ENCODE data around the gene USE1. TPM values are rescaled to one million over a fixed set of nuclear protein-coding genes. Genes with fewer than 3 reads are reported as not detected.
A peak's percentile ranks its signal among the peaks of the same experiment; 100 is the strongest.

Gene USE1
- total and polyA plus RNA-seq, 2 experiments from 2014 or later = 15.5 to 19.4 TPM

- no peak overlapping the region for H2AFZ ChIP-seq
- H3K27me3 Mint-ChIP-seq (ENCODE audit: insufficient read depth, low read depth, poor library complexity) = peaks cover 31% of the 10 kb centered on the region
- peaks cover 50% of the 10 kb centered on the region for H3K79me2 ChIP-seq (replicated peaks; ENCODE audit: insufficient read depth)
- peak; percentile 75 for DNase-seq (ENCODE audit: low spot score)
- peak overlapping the region; percentile 94 for H3K4me3 Mint-ChIP-seq
- peak; percentile 16 for ATAC-seq
- H3K4me2 ChIP-seq = peak overlapping the region; percentile 93
- no peaks in the 10 kb centered on the region for H3K9me2 ChIP-seq (ENCODE audit: insufficient read depth)
- H3K4me1 Mint-ChIP-seq = peaks cover 46% of the 10 kb centered on the region
- TF ChIP-seq JUNB (IDR thresholded peaks at IDR 0.05; ENCODE audit: unreplicated experiment) = no peak
- no peak for TF ChIP-seq POLR2AphosphoS5 (IDR thresholded peaks at IDR 0.05; ENCODE audit: low read depth)
- no peak for TF ChIP-seq ZNF462 (CRISPR knock-in tag; IDR thresholded peaks at IDR 0.05)
- TF ChIP-seq EZH2 (IDR thresholded peaks at IDR 0.05; ENCODE audit: low read depth, unreplicated experiment) = no peak
- TF ChIP-seq NANOG (IDR thresholded peaks at IDR 0.05; ENCODE audit: borderline replicate concordance) = no peak
- TF ChIP-seq CREB1 (CRISPR knock-in tag; IDR thresholded peaks at IDR 0.05; ENCODE audit: low read depth) = no peak
- TF ChIP-seq, protein P1, sequence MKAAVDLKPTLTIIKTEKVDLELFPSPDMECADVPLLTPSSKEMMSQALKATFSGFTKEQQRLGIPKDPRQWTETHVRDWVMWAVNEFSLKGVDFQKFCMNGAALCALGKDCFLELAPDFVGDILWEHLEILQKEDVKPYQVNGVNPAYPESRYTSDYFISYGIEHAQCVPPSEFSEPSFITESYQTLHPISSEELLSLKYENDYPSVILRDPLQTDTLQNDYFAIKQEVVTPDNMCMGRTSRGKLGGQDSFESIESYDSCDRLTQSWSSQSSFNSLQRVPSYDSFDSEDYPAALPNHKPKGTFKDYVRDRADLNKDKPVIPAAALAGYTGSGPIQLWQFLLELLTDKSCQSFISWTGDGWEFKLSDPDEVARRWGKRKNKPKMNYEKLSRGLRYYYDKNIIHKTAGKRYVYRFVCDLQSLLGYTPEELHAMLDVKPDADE (IDR thresholded peaks at IDR 0.05) = no peak
- TF ChIP-seq CTCF (conservative IDR thresholded peaks at IDR 0.05; ENCODE audit: low read depth in 2 of 2) = no peak
- TF ChIP-seq STAT1 (IDR thresholded peaks at IDR 0.05; ENCODE audit: unreplicated experiment) = no peak
- H3K27me3 ChIP-seq (ENCODE audit: insufficient read depth) = no peaks in the 10 kb centered on the region
- peak overlapping the region; percentile 80; the same call in 1 of the 2 replicates for H3K27ac ChIP-seq (ENCODE audit: low read depth)
- no peaks in the 10 kb centered on the region for H3K9me3 Mint-ChIP-seq
- peaks cover 15% of the 10 kb centered on the region; the same call in 1 of the 2 replicates for H4K20me1 ChIP-seq (replicated peaks; ENCODE audit: insufficient read depth)
- peaks cover 33% of the 10 kb centered on the region for H3K4me1 ChIP-seq (ENCODE audit: insufficient read depth)
- peaks cover 39% of the 10 kb centered on the region for H3F3A ChIP-seq (replicated peaks; ENCODE audit: low read depth)
- no peaks in the 10 kb centered on the region for H3K36me3 ChIP-seq (ENCODE audit: insufficient read depth)
- H3K27ac Mint-ChIP-seq = peak overlapping the region; percentile 89
- H3K4me3 ChIP-seq = peak overlapping the region; percentile 93
- peaks cover 13% of the 10 kb centered on the region for H3K36me3 Mint-ChIP-seq (ENCODE audit: low read depth)
Measured at GRCh38 chr19:17243830-17244617, 28.9 kb downstream of the USE1 start.

Measured in GM23338 (cell line).